Natural killer cell (primary cell): ENCODE measurements around the gene DERL3. TPM values are rescaled to one million over a fixed set of nuclear protein-coding genes. Genes with fewer than 3 reads are reported as not detected.
"Not testable (repeated sequence)": the region's sequence is repeated elsewhere in the genome, so short reads cannot be mapped to it uniquely, and the experiment has no call there.

Source experiments
- ATAC-seq, 3 donors: fragments of 150-1000 bp in 2 of 3; fragments of 200-7000 bp in 1 of 3; cut with Tn5 transposase; 1 replicate in 1 of 3; 2 replicates in 2 of 3; pipeline ENCODE4 v1.10.0; 2021; ENCODE audit warnings: mild to moderate bottlenecking in 2 of 3, moderate library complexity in 2 of 3
- DNase-seq, 2 donors: peaks; one replicate each; pipeline versions ENCODE4 v3.0.0 to v3.0.0-alpha.2; 2013 to 2021; ENCODE audit warnings: mixed read lengths in 1 of 2
- H3K27ac ChIP-seq: one replicate; pipeline ENCODE4 v1.5.1; 2013; ENCODE audit warnings: mild to moderate bottlenecking, low read length
- H3K27me3 ChIP-seq: one replicate; pipeline ENCODE4 v1.6.1; 2013; ENCODE audit warnings: low read length; ENCODE audit not compliant: control insufficient read depth, insufficient read depth
- H3K36me3 ChIP-seq: one replicate; pipeline ENCODE4 v1.6.1; 2013; ENCODE audit warnings: low read length; ENCODE audit not compliant: control insufficient read depth, insufficient read depth
- H3K4me1 ChIP-seq: one replicate; pipeline ENCODE4 v1.6.1; 2013; ENCODE audit warnings: low read length; ENCODE audit not compliant: control insufficient read depth, insufficient read depth
- H3K4me3 ChIP-seq: one replicate; pipeline ENCODE4 v1.5.1; 2013; ENCODE audit warnings: low read length
- H3K9me3 ChIP-seq: one replicate; pipeline ENCODE4 v1.6.1; 2013; ENCODE audit warnings: low read length; ENCODE audit not compliant: control insufficient read depth, insufficient read depth
- H3K27ac Mint-ChIP-seq, 2 donors: one replicate each; pipeline ENCODE4 v1.8.0; 2022; ENCODE audit warnings: mild to moderate bottlenecking in 2 of 2, mixed read lengths in 2 of 2, moderate library complexity in 1 of 2
- H3K27me3 Mint-ChIP-seq, 2 donors: one replicate each; pipeline ENCODE4 v1.8.0; 2022; ENCODE audit warnings: low read depth in 2 of 2, mixed read lengths in 2 of 2
- H3K36me3 Mint-ChIP-seq: one replicate; pipeline ENCODE4 v1.8.0; 2022; ENCODE audit warnings: mixed read lengths
- H3K4me1 Mint-ChIP-seq, 2 donors: one replicate each; pipeline ENCODE4 v1.8.0; 2022; ENCODE audit warnings: mixed read lengths in 2 of 2
- H3K4me3 Mint-ChIP-seq: one replicate; pipeline ENCODE4 v1.8.0; 2022; ENCODE audit warnings: mild to moderate bottlenecking, moderate library complexity, mixed read lengths
- H3K9me3 Mint-ChIP-seq, 2 donors: one replicate each; pipeline ENCODE4 v1.8.0; 2022; ENCODE audit warnings: mixed read lengths in 2 of 2
- CTCF ChIP-seq: fragments of 200-600 bp; IDR thresholded peaks from one replicate; pipeline ENCODE4 v1.8.0; 2022; ENCODE audit warnings: antibody characterized with exemption
- WGBS: methylation state at CpG from one replicate; pipeline ENCODE4 v1.1.7; 2013; ENCODE audit warnings: missing lambda C conversion rate; ENCODE audit not compliant: insufficient coverage; 5-methylcytosine and 5-hydroxymethylcytosine counted together
- intact Hi-C: fragments of 100-400 bp; cut with micrococcal nuclease; formaldehyde crosslinking; loops from one replicate; pipeline ENCODE4 v1.14.2; 2022
- total RNA-seq, 4 donors: library from RNA; stranded (reverse); fragments of 120-200 nt in 1 of 4; gene quantifications; one replicate each; pipeline versions ENCODE4 v1.2.3 to v1.2.4, GENCODE V29; 2013 to 2022

Gene DERL3
- total RNA-seq, 3 donors from 2014 or later (not counting 1 experiment from before 2014, with no cell fraction given): 0.88 to 24.5 (median 1.3) TPM

DNA sequence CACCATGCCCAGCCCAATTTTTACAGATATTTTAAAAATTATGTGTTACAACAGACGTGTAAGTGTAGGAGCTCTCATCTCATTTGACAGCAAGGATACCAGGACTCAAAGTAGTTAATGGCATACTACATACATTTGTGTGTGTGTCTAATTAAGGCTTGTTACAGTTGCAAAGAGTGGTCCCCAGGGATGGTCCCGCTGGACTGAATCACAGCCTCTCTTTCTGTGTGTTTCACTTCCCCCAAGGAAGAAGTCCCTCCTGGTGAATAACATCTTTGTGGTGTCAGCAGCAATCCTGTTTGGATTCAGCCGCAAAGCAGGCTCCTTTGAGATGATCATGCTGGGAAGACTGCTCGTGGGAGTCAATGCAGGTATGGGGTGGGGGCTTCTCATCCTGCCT, 36.1 kb upstream of the DERL3 start:
- Histone ChIP-seq H3K27me3 (no peaks in the 10 kb centered on the region), H3K27ac (no peak overlapping the region), H3K4me1 (no peaks in the 10 kb centered on the region), H3K9me3 (no peaks in the 10 kb centered on the region), H3K36me3 (peaks cover 6% of the 10 kb centered on the region), H3K4me3 (no peak overlapping the region)
- TF ChIP-seq CTCF: no peak
- DNase-seq (no peak), ATAC-seq (no peak)
- Mint-ChIP-seq H3K36me3 (no peaks in the 10 kb centered on the region), H3K4me1 (no peaks in the 10 kb centered on the region), H3K9me3 (no peaks in the 10 kb centered on the region), H3K4me3 (no peak overlapping the region), H3K27ac (no peak overlapping the region), H3K27me3 (no peaks in the 10 kb centered on the region)
- intact Hi-C loops: no loop called here
- whole genome bisulfite sequencing: 94% methylated on average over 3 of the region's 4 CpGs

GRCh38 chr22:23868580-23868979, 29.8 kb upstream of the DERL3 start:
- DNase-seq (no peak), ATAC-seq (no peak)
- H3K36me3 ChIP-seq: peaks cover 25% of the 10 kb centered on the region
- H3K27ac Mint-ChIP-seq: no peak overlapping the region
- H3K27me3 ChIP-seq: no peaks in the 10 kb centered on the region
- no peaks in the 10 kb centered on the region for H3K4me1 ChIP-seq
- no peaks in the 10 kb centered on the region for H3K9me3 ChIP-seq
- H3K4me3 Mint-ChIP-seq: no peak overlapping the region
- TF ChIP-seq CTCF: no peak
- H3K4me3 ChIP-seq: no peak overlapping the region
- H3K4me1 Mint-ChIP-seq: no peaks in the 10 kb centered on the region
- H3K27me3 Mint-ChIP-seq: no peaks in the 10 kb centered on the region
- 100% methylated on average over 4 of the region's 4 CpGs for WGBS
- H3K27ac ChIP-seq: no peak overlapping the region
- intact Hi-C loops: no loop called here
- no peaks in the 10 kb centered on the region for H3K9me3 Mint-ChIP-seq
- no peaks in the 10 kb centered on the region for H3K36me3 Mint-ChIP-seq

DNA sequence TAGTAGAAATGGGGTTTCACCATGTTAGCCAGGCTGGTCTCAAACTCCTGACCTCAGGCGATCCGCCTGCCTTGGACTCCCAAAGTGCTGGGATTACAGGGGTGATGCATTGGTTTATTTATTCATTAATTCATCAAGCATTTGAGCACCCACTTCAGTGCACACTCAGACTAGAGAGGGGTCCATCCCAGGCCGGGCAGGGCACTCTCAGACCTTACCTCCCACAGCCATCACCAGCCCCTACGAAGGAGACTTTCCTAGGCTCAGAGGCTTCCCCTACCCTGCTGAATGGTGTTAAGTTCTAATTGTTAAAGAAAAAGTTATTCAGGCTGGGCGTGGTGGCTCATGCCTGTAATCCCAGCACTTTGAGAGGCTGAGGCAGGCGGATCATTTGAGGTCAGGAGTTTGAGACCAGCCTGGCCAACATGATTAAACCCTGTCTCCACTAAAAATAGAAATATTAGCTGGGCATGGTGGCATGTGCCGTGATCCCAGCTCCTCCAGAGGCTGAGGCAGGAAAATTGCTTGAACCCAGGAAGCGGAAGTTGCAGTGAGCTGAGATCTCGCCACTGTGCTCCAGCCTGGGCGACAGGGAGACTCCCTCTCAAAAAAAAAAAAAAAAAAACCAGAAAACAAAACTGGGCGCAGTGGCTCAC, 25.8 kb upstream of the DERL3 start:
- H3K27me3 Mint-ChIP-seq, ATAC-seq, DNase-seq, H3K27ac ChIP-seq, H3K9me3 Mint-ChIP-seq, H3K4me3 ChIP-seq, H3K27me3 ChIP-seq, H3K4me3 Mint-ChIP-seq, H3K27ac Mint-ChIP-seq, H3K4me1 Mint-ChIP-seq, H3K36me3 Mint-ChIP-seq, intact Hi-C loops, H3K9me3 ChIP-seq, H3K4me1 ChIP-seq: not testable (repeated sequence)
- H3K36me3 ChIP-seq: peaks cover 18% of the 10 kb centered on the region
- WGBS: 93% methylated on average over 9 of the region's 11 CpGs

GRCh38 chr22:23862103-23862502, 23.3 kb upstream of the DERL3 start:
- Histone ChIP-seq H3K27ac (no peak overlapping the region), H3K36me3 (no peaks in the 10 kb centered on the region), H3K4me1 (peaks cover 15% of the 10 kb centered on the region), H3K9me3 (no peaks in the 10 kb centered on the region), H3K4me3 (no peak overlapping the region), H3K27me3 (no peaks in the 10 kb centered on the region)
- TF ChIP-seq CTCF: no peak
- no peak overlapping the region for H3K27ac Mint-ChIP-seq
- DNase-seq: peak in 1 of 2 donors; percentile 40
- H3K4me1 Mint-ChIP-seq: peaks cover 15 to 16% of the 10 kb centered on the region in 2 donors
- H3K36me3 Mint-ChIP-seq: no peaks in the 10 kb centered on the region
- 94% methylated on average over 3 of the region's 3 CpGs for WGBS
- peak overlapping the region; percentile 17 for H3K4me3 Mint-ChIP-seq
- intact Hi-C loops: no loop called here
- no peaks in the 10 kb centered on the region for H3K27me3 Mint-ChIP-seq
- H3K9me3 Mint-ChIP-seq: no peaks in the 10 kb centered on the region
- no peak for ATAC-seq

DNA sequence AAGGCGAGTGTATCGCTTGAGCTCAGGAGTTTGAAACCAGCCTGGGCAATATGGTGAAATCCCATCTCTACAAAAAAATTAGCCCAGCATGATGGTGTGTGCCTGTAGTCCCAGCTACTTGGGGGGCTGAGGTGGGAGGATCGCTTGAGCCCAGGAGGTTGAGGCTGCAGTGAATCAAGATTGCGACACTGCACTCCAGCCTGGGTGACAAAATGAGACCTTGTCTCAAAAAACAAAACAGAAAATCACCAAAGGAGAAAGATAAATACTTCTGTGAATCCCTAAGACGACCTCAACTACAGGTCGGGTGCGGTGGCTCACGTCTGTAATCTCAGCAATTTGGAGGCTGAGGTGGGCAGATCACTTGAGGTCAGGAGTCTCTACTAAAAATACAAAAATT, 21.4 kb upstream of the DERL3 start:
- H3K27me3 Mint-ChIP-seq, H3K9me3 Mint-ChIP-seq, H3K4me3 ChIP-seq, H3K9me3 ChIP-seq, H3K27me3 ChIP-seq, ATAC-seq, H3K36me3 ChIP-seq, H3K27ac Mint-ChIP-seq, H3K4me3 Mint-ChIP-seq, H3K27ac ChIP-seq, H3K36me3 Mint-ChIP-seq, DNase-seq, intact Hi-C loops: not testable (repeated sequence)
- H3K4me1 Mint-ChIP-seq: peaks cover 21 to 23% of the 10 kb centered on the region in 2 donors
- peaks cover 22% of the 10 kb centered on the region for H3K4me1 ChIP-seq
- 97% methylated on average over 8 of the region's 8 CpGs for WGBS
